ENCODE data around the gene RNF121. TPM values are rescaled to one million over a fixed set of nuclear protein-coding genes. Genes with fewer than 3 reads are reported as not detected.
A peak's percentile ranks its signal among the peaks of the same experiment; 100 is the strongest.

The RNF121 gene
- total and polyA plus RNA-seq, 7 donors: 7.2 to 34.6 (median 25.2) TPM

DNA sequence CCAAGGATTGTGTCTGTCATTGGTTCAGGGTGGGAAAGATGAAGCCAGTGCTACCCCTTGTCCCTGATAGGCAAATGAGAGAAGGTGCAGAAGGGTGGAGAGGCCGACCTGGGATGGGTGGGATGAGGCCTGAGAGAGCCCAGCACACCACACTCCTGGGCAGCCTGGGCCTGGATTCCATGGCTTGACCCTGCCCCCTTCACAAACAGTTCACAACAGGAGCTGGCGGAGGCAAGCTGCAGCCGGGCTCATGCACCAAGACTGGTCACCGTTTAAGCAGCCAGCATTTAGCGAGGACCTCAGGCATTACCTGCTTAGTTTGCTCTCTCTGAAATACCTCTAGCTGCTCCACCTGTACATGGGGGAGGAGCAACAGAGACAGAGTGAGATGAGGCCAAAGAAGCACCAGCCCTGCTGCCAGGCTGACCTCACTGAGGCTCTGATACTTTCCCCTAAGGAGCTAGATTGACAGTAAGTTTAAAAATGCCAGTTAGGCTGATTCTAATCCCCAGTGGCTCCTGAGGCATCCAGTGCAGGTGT, 83.3 kb downstream of the RNF121 start:
- Histone ChIP-seq H3K27me3 (no peaks in the 10 kb centered on the region), H3K36me3 (peaks cover 97 to 100% (median 99%) of the 10 kb centered on the region in 4 donors), H3K4me1 (peaks cover 0 to 59% (median 51%) of the 10 kb centered on the region in 4 donors), H3K9me3 (no peaks in the 10 kb centered on the region), H3K27ac (peak overlapping the region; percentile 67 to 79 (median 72)), H3K4me3 (no peak overlapping the region)
- TF ChIP-seq POLR2A (IDR thresholded peaks at IDR 0.05): no peak
- TF ChIP-seq EP300 (IDR thresholded peaks at IDR 0.05): no peak
- TF ChIP-seq POLR2AphosphoS5 (IDR thresholded peaks at IDR 0.05): no peak
- TF ChIP-seq, protein P1, sequence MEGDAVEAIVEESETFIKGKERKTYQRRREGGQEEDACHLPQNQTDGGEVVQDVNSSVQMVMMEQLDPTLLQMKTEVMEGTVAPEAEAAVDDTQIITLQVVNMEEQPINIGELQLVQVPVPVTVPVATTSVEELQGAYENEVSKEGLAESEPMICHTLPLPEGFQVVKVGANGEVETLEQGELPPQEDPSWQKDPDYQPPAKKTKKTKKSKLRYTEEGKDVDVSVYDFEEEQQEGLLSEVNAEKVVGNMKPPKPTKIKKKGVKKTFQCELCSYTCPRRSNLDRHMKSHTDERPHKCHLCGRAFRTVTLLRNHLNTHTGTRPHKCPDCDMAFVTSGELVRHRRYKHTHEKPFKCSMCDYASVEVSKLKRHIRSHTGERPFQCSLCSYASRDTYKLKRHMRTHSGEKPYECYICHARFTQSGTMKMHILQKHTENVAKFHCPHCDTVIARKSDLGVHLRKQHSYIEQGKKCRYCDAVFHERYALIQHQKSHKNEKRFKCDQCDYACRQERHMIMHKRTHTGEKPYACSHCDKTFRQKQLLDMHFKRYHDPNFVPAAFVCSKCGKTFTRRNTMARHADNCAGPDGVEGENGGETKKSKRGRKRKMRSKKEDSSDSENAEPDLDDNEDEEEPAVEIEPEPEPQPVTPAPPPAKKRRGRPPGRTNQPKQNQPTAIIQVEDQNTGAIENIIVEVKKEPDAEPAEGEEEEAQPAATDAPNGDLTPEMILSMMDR (IDR thresholded peaks at IDR 0.05): no peak
- 79 to 88% methylated on average over 5 of the region's 5 CpGs for WGBS, 2 donors
- intact Hi-C loops (cut with DNase I): loop anchor here (5.0 kb wide), 1 partner anchor 35 kb away; no protein-coding TSS in a partner anchor
- DNase-seq: no peak

DNA sequence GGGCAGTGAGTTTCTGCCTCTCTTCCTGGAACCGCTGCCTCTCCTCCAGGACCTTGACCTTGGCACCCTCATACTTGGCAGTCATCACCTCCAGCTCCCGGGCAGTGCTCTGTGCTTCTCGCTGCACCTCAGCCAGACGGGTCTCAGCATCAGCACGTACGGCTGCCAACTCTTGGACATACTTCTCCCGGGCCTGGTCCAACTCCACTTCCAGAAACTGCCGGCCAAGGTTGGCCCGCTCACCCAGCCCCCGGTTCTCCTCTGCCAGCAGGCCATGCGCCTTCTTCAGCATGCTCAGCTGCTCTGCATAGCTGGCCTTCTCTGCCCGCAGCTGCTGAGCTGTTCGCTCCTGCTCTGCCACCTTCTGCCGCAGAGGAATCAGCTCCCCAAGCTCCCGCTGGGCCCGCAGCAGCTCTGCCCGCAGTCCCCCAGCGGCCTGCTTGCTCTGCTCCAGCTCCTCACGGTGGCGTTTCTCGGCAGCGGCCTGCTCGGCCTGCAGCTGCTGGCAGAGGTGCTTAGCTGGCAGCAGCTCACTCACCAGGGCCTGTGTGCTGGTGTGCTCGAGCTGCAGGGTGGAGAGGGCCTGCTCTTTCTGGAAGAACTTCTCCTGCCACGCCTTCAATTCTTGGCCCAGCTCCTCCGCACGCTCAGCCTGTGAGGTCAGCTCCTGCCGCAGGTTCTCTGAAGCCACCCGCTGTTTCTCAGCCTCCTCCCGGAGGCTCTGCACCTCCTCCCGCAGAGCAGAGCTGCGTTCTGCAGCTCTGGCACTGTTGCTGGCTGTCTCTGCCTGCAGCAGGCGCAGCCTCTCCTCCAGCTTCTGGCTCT, 84.3 kb downstream of the RNF121 start:
- peak overlapping the region; percentile 67 to 79 (median 72) for H3K27ac ChIP-seq
- intact Hi-C loops (cut with DNase I): loop anchor here (5.0 kb wide), 1 partner anchor 36 kb away; no protein-coding TSS in a partner anchor
- TF ChIP-seq EP300 (IDR thresholded peaks at IDR 0.05): no peak
- TF ChIP-seq POLR2A (IDR thresholded peaks at IDR 0.05): no peak
- peak; percentile 32 to 48 (median 46) for TF ChIP-seq POLR2AphosphoS5 (IDR thresholded peaks at IDR 0.05)
- TF ChIP-seq, protein P1 (IDR thresholded peaks at IDR 0.05): no peak
- no peak overlapping the region for H3K4me3 ChIP-seq
- H3K4me1 ChIP-seq: peaks cover 0 to 59% (median 51%) of the 10 kb centered on the region in 4 donors
- H3K27me3 ChIP-seq: no peaks in the 10 kb centered on the region
- H3K36me3 ChIP-seq: peaks cover 97 to 100% (median 99%) of the 10 kb centered on the region in 4 donors
- H3K9me3 ChIP-seq: no peaks in the 10 kb centered on the region
- WGBS, 2 donors: 76 to 86% methylated on average over 33 of the region's 33 CpGs
- peak; percentile 89 for DNase-seq

DNA sequence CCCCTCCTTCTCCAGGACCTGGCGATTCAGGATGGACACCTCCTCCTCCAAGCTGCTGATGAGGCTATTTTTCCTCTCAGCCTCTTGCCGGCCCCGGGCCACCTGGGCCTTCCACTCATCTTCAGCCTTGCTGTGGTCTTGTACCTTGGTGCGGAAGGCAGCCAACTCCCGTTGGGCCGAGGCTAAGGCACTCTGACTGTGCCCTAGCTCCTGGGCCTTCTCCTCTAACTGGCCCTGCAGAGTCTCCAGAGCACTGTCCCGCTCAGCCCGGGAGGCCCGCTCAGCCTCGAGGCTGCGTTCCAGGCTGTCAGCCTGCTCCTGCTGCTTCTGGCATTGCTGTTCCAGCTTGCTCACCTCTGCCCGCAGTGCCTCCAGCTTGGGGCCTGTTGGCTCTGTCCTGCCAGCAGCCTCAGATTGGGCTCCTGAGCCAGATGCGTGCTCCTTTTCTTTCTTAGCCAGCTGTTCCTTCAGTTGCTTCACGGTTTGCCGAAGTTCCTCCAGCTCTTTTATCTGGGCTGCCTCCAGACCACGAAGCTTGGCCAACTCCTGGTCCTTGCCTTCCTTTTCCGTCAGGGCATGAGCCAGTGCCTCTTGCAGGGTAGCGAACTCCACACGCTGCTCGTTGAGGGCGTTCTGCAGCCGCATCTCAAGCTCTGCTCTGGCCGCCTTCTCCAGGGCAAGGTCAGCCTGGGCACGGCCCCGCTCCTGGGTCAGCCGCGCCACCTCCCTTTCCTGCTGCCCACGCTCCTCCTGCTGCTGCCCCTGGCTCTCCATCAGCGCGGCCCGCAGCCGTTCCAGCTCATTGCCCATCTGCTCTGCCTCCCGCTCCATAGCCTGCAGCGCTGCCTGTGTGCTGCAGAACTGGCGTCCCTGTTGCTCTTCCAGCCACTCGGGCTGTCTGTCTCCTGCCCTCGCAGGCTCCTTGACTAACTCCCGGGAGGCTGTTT, 85.2 kb downstream of the RNF121 start:
- peak overlapping the region; percentile 67 to 79 (median 72) for H3K27ac ChIP-seq
- H3K27me3 ChIP-seq: no peaks in the 10 kb centered on the region
- TF ChIP-seq, protein P1 (IDR thresholded peaks at IDR 0.05): no peak
- peak in 2 of 4 donors; percentile 3 to 4 for TF ChIP-seq POLR2AphosphoS5 (IDR thresholded peaks at IDR 0.05)
- intact Hi-C loops (cut with DNase I): loop anchor here (5.0 kb wide), 1 partner anchor 37 kb away; no protein-coding TSS in a partner anchor
- peaks cover 0 to 59% (median 51%) of the 10 kb centered on the region in 4 donors for H3K4me1 ChIP-seq
- DNase-seq: no peak
- no peak overlapping the region for H3K4me3 ChIP-seq
- H3K36me3 ChIP-seq: peaks cover 97 to 100% (median 99%) of the 10 kb centered on the region in 4 donors
- no peaks in the 10 kb centered on the region for H3K9me3 ChIP-seq
- WGBS, 2 donors: 93% methylated on average over 38 of the region's 38 CpGs

DNA sequence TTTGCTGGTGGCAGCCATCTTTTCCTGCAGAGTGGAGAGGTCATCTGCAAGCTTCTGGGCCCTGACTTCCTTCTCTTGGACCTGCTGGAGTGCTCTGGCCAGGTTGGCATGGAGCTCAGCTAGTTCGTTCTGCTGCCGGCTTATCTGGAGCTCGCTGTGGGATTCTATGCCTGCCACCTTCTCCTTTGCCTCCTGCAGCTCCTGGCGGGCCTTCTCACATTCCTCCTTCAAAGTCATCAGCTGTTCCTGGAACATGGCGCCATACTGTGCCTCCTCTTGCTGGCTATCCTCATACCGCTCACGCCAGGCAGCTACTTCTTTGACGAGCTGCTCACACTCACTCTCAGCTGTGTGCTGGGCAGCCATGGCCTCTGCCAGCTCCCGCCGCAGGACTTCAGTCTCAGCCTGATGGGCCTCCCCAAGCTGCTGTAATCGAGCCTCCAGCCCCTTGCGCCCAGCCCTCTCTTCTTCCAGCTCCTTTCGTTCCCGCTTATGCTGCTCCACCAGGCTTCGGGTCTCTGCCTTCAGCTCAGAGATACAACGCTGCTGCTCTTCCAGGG, 86.0 kb downstream of the RNF121 start:
- DNase-seq: no peak
- H3K27ac ChIP-seq: peak overlapping the region; percentile 16 to 79 (median 72)
- H3K4me3 ChIP-seq: no peak overlapping the region
- H3K9me3 ChIP-seq: no peaks in the 10 kb centered on the region
- H3K27me3 ChIP-seq: no peaks in the 10 kb centered on the region
- intact Hi-C loops (cut with DNase I): loop anchor here (5.0 kb wide), 1 partner anchor 38 kb away; no protein-coding TSS in a partner anchor
- H3K36me3 ChIP-seq: peaks cover 98 to 100% (median 99%) of the 10 kb centered on the region in 4 donors
- TF ChIP-seq POLR2AphosphoS5 (IDR thresholded peaks at IDR 0.05) (peak in 1 of 4 donors; percentile 9), POLR2A (IDR thresholded peaks at IDR 0.05) (no peak)
- WGBS, 2 donors: 94 to 95% methylated on average over 16 of the region's 16 CpGs
- H3K4me1 ChIP-seq: peaks cover 0 to 59% (median 51%) of the 10 kb centered on the region in 4 donors
